Measurements from ENCODE around the gene UBE2D2. TPM values are rescaled to one million over a fixed set of nuclear protein-coding genes. Genes with fewer than 3 reads are reported as not detected.
"Not testable (repeated sequence)": the region's sequence is repeated elsewhere in the genome, so short reads cannot be mapped to it uniquely, and the experiment has no call there.

The UBE2D2 gene
- total and polyA plus RNA-seq, 3 experiments from 2014 or later, result 253 to 285 (median 274) TPM

- H3K4me1 Mint-ChIP-seq, result peaks cover 44 to 87% (median 74%) of the 10 kb centered on the region in 3 donors
- H3K9me3 ChIP-seq (ENCODE audit: low read length), result no peaks in the 10 kb centered on the region
- H3K36me3 ChIP-seq (ENCODE audit: insufficient read depth, low read length), result no peaks in the 10 kb centered on the region
- ChIA-PET CTCF (no interaction called here), POLR2A (no interaction called here)
- H3K27ac ChIP-seq (ENCODE audit: low read depth, low read length), result no peak overlapping the region
- DNase-seq, result no peak
- H3K9me3 Mint-ChIP-seq, result no peaks in the 10 kb centered on the region
- no peaks in the 10 kb centered on the region for H3K27me3 Mint-ChIP-seq
- peak overlapping the region in 4 of 8 donors; percentile 24 to 94 (median 58) for H3K27ac Mint-ChIP-seq
- H3K36me3 Mint-ChIP-seq, result peaks cover 0 to 47% (median 2%) of the 10 kb centered on the region in 3 donors
- no peaks in the 10 kb centered on the region for H3K27me3 ChIP-seq (ENCODE audit: insufficient read depth, low read length, poor library complexity, severe bottlenecking)
- H3K4me1 ChIP-seq (ENCODE audit: insufficient read depth, low read length), result peaks cover 25% of the 10 kb centered on the region
- no peak overlapping the region for H3K4me3 ChIP-seq (ENCODE audit: low read length)
- H3K4me3 Mint-ChIP-seq, result peak overlapping the region in 1 of 7 donors; percentile 31
Measured at GRCh38 chr5:139588962-139589361, 27.8 kb downstream of the UBE2D2 start.

- Mint-ChIP-seq H3K4me1 (peaks cover 38 to 80% (median 65%) of the 10 kb centered on the region in 3 donors), H3K36me3 (peaks cover 0 to 36% (median 2%) of the 10 kb centered on the region in 3 donors), H3K27ac (peak overlapping the region in 5 of 8 donors; percentile 6 to 79 (median 77)), H3K27me3 (no peaks in the 10 kb centered on the region), H3K9me3 (no peaks in the 10 kb centered on the region), H3K4me3 (no peak overlapping the region)
- DNase-seq, result no peak
- H3K4me1 ChIP-seq (ENCODE audit: insufficient read depth, low read length), result peaks cover 16% of the 10 kb centered on the region
- no peak overlapping the region for H3K27ac ChIP-seq (ENCODE audit: low read depth, low read length)
- no peaks in the 10 kb centered on the region for H3K9me3 ChIP-seq (ENCODE audit: low read length)
- ChIA-PET POLR2A (interaction anchor here (0.7 kb wide), 1 partner anchor 71 kb away, joined by 3 read pairs; no protein-coding TSS in a partner anchor), CTCF (interaction anchor here (0.9 to 1.8 kb wide), 3 partner anchors 31 to 41 kb away, joined by 3 to 5 read pairs (median 4); partner anchors contain the start of gene UBE2D2)
- H3K4me3 ChIP-seq (ENCODE audit: low read length), result no peak overlapping the region
- H3K36me3 ChIP-seq (ENCODE audit: insufficient read depth, low read length), result no peaks in the 10 kb centered on the region
- H3K27me3 ChIP-seq (ENCODE audit: insufficient read depth, low read length, poor library complexity, severe bottlenecking), result no peaks in the 10 kb centered on the region
Measured at GRCh38 chr5:139592289-139592688, 31.1 kb downstream of the UBE2D2 start.

GRCh38 chr5:139593076-139593475 is 31.9 kb downstream of the UBE2D2 start:
- CTCF ChIA-PET, result interaction anchor here (1.1 kb wide), 1 partner anchor 39 kb away, joined by 5 read pairs; no protein-coding TSS in a partner anchor
- H3K27ac ChIP-seq (ENCODE audit: low read depth, low read length); H3K9me3 ChIP-seq (ENCODE audit: low read length); DNase-seq; H3K4me3 Mint-ChIP-seq; H3K9me3 Mint-ChIP-seq; H3K4me3 ChIP-seq (ENCODE audit: low read length); POLR2A ChIA-PET; H3K27me3 ChIP-seq (ENCODE audit: insufficient read depth, low read length, poor library complexity, severe bottlenecking); H3K36me3 ChIP-seq (ENCODE audit: insufficient read depth, low read length); H3K27me3 Mint-ChIP-seq: not testable (repeated sequence)
- peaks cover 38 to 80% (median 68%) of the 10 kb centered on the region in 3 donors for H3K4me1 Mint-ChIP-seq
- peaks cover 0 to 32% (median 2%) of the 10 kb centered on the region in 3 donors for H3K36me3 Mint-ChIP-seq
- peak overlapping the region in 1 of 8 donors; percentile 41 for H3K27ac Mint-ChIP-seq
- peaks cover 16% of the 10 kb centered on the region for H3K4me1 ChIP-seq (ENCODE audit: insufficient read depth, low read length)

- no peak overlapping the region for H3K4me3 ChIP-seq (ENCODE audit: low read length)
- Mint-ChIP-seq H3K4me1 (peaks cover 34 to 75% (median 63%) of the 10 kb centered on the region in 3 donors), H3K27ac (peak overlapping the region in 4 of 8 donors; percentile 22 to 87 (median 38)), H3K9me3 (no peaks in the 10 kb centered on the region), H3K27me3 (no peaks in the 10 kb centered on the region), H3K4me3 (no peak overlapping the region), H3K36me3 (peaks cover 0 to 28% (median 2%) of the 10 kb centered on the region in 3 donors)
- H3K9me3 ChIP-seq (ENCODE audit: low read length), result no peaks in the 10 kb centered on the region
- no peaks in the 10 kb centered on the region for H3K36me3 ChIP-seq (ENCODE audit: insufficient read depth, low read length)
- H3K27ac ChIP-seq (ENCODE audit: low read depth, low read length), result no peak overlapping the region
- peaks cover 22% of the 10 kb centered on the region for H3K4me1 ChIP-seq (ENCODE audit: insufficient read depth, low read length)
- H3K27me3 ChIP-seq (ENCODE audit: insufficient read depth, low read length, poor library complexity, severe bottlenecking), result no peaks in the 10 kb centered on the region
- POLR2A ChIA-PET, result no interaction called here
- CTCF ChIA-PET, result no interaction called here
- no peak for DNase-seq
Measured at GRCh38 chr5:139593716-139594319, 32.7 kb downstream of the UBE2D2 start.

GRCh38 chr5:139597134-139597533 is 36.0 kb downstream of the UBE2D2 start:
- Histone ChIP-seq H3K36me3 (ENCODE audit: insufficient read depth, low read length) (peaks cover 16% of the 10 kb centered on the region), H3K4me1 (ENCODE audit: insufficient read depth, low read length) (peaks cover 15% of the 10 kb centered on the region), H3K9me3 (ENCODE audit: low read length) (no peaks in the 10 kb centered on the region), H3K4me3 (ENCODE audit: low read length) (no peak overlapping the region), H3K27ac (ENCODE audit: low read depth, low read length) (no peak overlapping the region), H3K27me3 (ENCODE audit: insufficient read depth, low read length, poor library complexity, severe bottlenecking) (no peaks in the 10 kb centered on the region)
- H3K9me3 Mint-ChIP-seq, result no peaks in the 10 kb centered on the region
- peaks cover 0 to 35% (median 4%) of the 10 kb centered on the region in 3 donors for H3K36me3 Mint-ChIP-seq
- CTCF ChIA-PET, result interaction anchor here (1.6 kb wide), 1 partner anchor 32 kb away, joined by 3 read pairs; no protein-coding TSS in a partner anchor
- no peak for DNase-seq
- peaks cover 29 to 50% (median 40%) of the 10 kb centered on the region in 3 donors for H3K4me1 Mint-ChIP-seq
- no peaks in the 10 kb centered on the region for H3K27me3 Mint-ChIP-seq
- peak overlapping the region in 1 of 7 donors; percentile 20 for H3K4me3 Mint-ChIP-seq
- POLR2A ChIA-PET, result no interaction called here
- H3K27ac Mint-ChIP-seq, result peak overlapping the region; percentile 28 to 90 (median 61)

- not testable (repeated sequence) for H3K9me3 Mint-ChIP-seq; DNase-seq; H3K27me3 Mint-ChIP-seq; H3K9me3 ChIP-seq (ENCODE audit: low read length); H3K27me3 ChIP-seq (ENCODE audit: insufficient read depth, low read length, poor library complexity, severe bottlenecking); H3K4me3 Mint-ChIP-seq; H3K4me3 ChIP-seq (ENCODE audit: low read length); H3K27ac ChIP-seq (ENCODE audit: low read depth, low read length)
- Mint-ChIP-seq H3K36me3 (peaks cover 0 to 46% (median 7%) of the 10 kb centered on the region in 3 donors), H3K4me1 (peaks cover 26 to 42% (median 36%) of the 10 kb centered on the region in 3 donors), H3K27ac (peak overlapping the region in 1 of 8 donors; percentile 51)
- CTCF ChIA-PET, result interaction anchor here (0.7 to 2.0 kb wide), 3 partner anchors 35 to 176 kb away, joined by 3 to 8 read pairs (median 3); no protein-coding TSS in a partner anchor
- Histone ChIP-seq H3K36me3 (ENCODE audit: insufficient read depth, low read length) (peaks cover 22% of the 10 kb centered on the region), H3K4me1 (ENCODE audit: insufficient read depth, low read length) (peaks cover 15% of the 10 kb centered on the region)
- POLR2A ChIA-PET, result interaction anchor here (0.6 kb wide), 2 partner anchors 15 to 33 kb away, joined by 3 to 4 read pairs; no protein-coding TSS in a partner anchor
Measured at GRCh38 chr5:139598601-139598965, 37.4 kb downstream of the UBE2D2 start.

GRCh38 chr5:139600336-139600949 is 39.3 kb downstream of the UBE2D2 start:
- peak overlapping the region in 2 of 8 donors; percentile 29 to 56 for H3K27ac Mint-ChIP-seq
- peaks cover 22% of the 10 kb centered on the region for H3K36me3 ChIP-seq (ENCODE audit: insufficient read depth, low read length)

GRCh38 chr5:139601429-139601828 is 40.3 kb downstream of the UBE2D2 start:
- Mint-ChIP-seq H3K4me1 (peaks cover 21 to 37% (median 32%) of the 10 kb centered on the region in 3 donors), H3K9me3 (no peaks in the 10 kb centered on the region), H3K27ac (no peak overlapping the region), H3K27me3 (no peaks in the 10 kb centered on the region), H3K4me3 (no peak overlapping the region), H3K36me3 (peaks cover 0 to 56% (median 7%) of the 10 kb centered on the region in 3 donors)
- no peak overlapping the region for H3K27ac ChIP-seq (ENCODE audit: low read depth, low read length)
- ChIA-PET POLR2A (no interaction called here), CTCF (interaction anchor here (0.6 kb wide), 1 partner anchor 146 kb away, joined by 3 read pairs; no protein-coding TSS in a partner anchor)
- DNase-seq, result no peak
- H3K4me1 ChIP-seq (ENCODE audit: insufficient read depth, low read length), result peaks cover 22% of the 10 kb centered on the region
- no peaks in the 10 kb centered on the region for H3K9me3 ChIP-seq (ENCODE audit: low read length)
- H3K27me3 ChIP-seq (ENCODE audit: insufficient read depth, low read length, poor library complexity, severe bottlenecking), result no peaks in the 10 kb centered on the region
- H3K4me3 ChIP-seq (ENCODE audit: low read length), result no peak overlapping the region
- peaks cover 22% of the 10 kb centered on the region for H3K36me3 ChIP-seq (ENCODE audit: insufficient read depth, low read length)

More at GRCh38 chr5:139600336-139600949, 39.3 kb downstream of the UBE2D2 start:
- Mint-ChIP-seq H3K4me3 (no peak overlapping the region), H3K4me1 (peaks cover 18 to 34% (median 27%) of the 10 kb centered on the region in 3 donors), H3K9me3 (no peaks in the 10 kb centered on the region), H3K36me3 (peaks cover 0 to 48% (median 7%) of the 10 kb centered on the region in 3 donors), H3K27me3 (no peaks in the 10 kb centered on the region)
- H3K4me3 ChIP-seq (ENCODE audit: low read length), result no peak overlapping the region
- H3K27me3 ChIP-seq (ENCODE audit: insufficient read depth, low read length, poor library complexity, severe bottlenecking), result no peaks in the 10 kb centered on the region
- no peaks in the 10 kb centered on the region for H3K9me3 ChIP-seq (ENCODE audit: low read length)
- DNase-seq, result no peak
- ChIA-PET CTCF (interaction anchor here (2.0 kb wide), 1 partner anchor 178 kb away, joined by 8 read pairs; no protein-coding TSS in a partner anchor), POLR2A (interaction anchor here (0.5 kb wide), 1 partner anchor 10 kb away, joined by 3 read pairs; no protein-coding TSS in a partner anchor)
- no peak overlapping the region for H3K27ac ChIP-seq (ENCODE audit: low read depth, low read length)
- peaks cover 22% of the 10 kb centered on the region for H3K4me1 ChIP-seq (ENCODE audit: insufficient read depth, low read length)
